Heart left ventricle (tissue), 16 donors: ENCODE data around the gene LHX5. TPM values are rescaled to one million over a fixed set of nuclear protein-coding genes. Genes with fewer than 3 reads are reported as not detected.
A peak's percentile ranks its signal among the peaks of the same experiment; 100 is the strongest.

Experiments used
- ATAC-seq, 4 donors: fragments of 200-7000 bp; cut with Tn5 transposase; one replicate each; pipeline ENCODE4 v1.9.1; 2020 to 2022; ENCODE audit warnings: moderate library complexity in 4 of 4, mild to moderate bottlenecking in 3 of 4, moderate number of reproducible peaks in 1 of 4
- DNase-seq, 5 donors: peaks; one replicate each; pipeline ENCODE4 v3.0.0-alpha.2; 2020
- H3K27ac ChIP-seq, 12 donors: fragments of 200-600 bp; sonication (generic) in 4 of 12; one replicate each; pipeline versions ENCODE4 v1.5.0 to v1.8.0; 2016 to 2022; ENCODE audit warnings: mild to moderate bottlenecking in 2 of 12
- H3K27me3 ChIP-seq, 9 donors: fragments of 200-600 bp; sonication (generic) in 2 of 9; one replicate each; pipeline versions ENCODE4 v1.5.1 to v1.8.0; 2016 to 2022; ENCODE audit warnings: mild to moderate bottlenecking in 3 of 9
- H3K36me3 ChIP-seq, 9 donors: fragments of 200-600 bp; sonication (generic) in 2 of 9; one replicate each; pipeline versions ENCODE4 v1.5.0 to v1.8.0; 2018 to 2022; ENCODE audit warnings: mild to moderate bottlenecking in 2 of 9
- H3K4me1 ChIP-seq, 12 donors: fragments of 200-600 bp; sonication (generic) in 4 of 12; one replicate each; pipeline versions ENCODE4 v1.5.0 to v1.8.0; 2016 to 2022; ENCODE audit warnings: mild to moderate bottlenecking in 3 of 12
- H3K4me3 ChIP-seq, 12 donors: fragments of 200-600 bp; sonication (generic) in 4 of 12; one replicate each; pipeline versions ENCODE4 v1.5.0 to v1.8.0; 2017 to 2022; ENCODE audit warnings: mild to moderate bottlenecking in 9 of 12, moderate library complexity in 4 of 12
- H3K9me3 ChIP-seq, 12 donors: fragments of 200-600 bp; sonication (generic) in 4 of 12; one replicate each; pipeline versions ENCODE4 v1.5.0 to v1.8.0; 2016 to 2022; ENCODE audit warnings: mild to moderate bottlenecking in 1 of 12
- POLR2A ChIP-seq, 2 donors: fragments of 450-650 bp; IDR thresholded peaks; one replicate each; pipeline ENCODE4 v1.6.1; 2017; ENCODE audit warnings: antibody characterized with exemption in 2 of 2, mild to moderate bottlenecking in 2 of 2, moderate library complexity in 2 of 2
- WGBS, 4 donors: extraction: QIAGEN DNeasy Blood & Tissue Kit in 2 of 4; methylation state at CpG; one replicate each; pipeline versions ENCODE4 v1.1.5 to v1.1.7; 2013 to 2018; 5-methylcytosine and 5-hydroxymethylcytosine counted together
- intact Hi-C, 10 donors: fragments of 100-400 bp; cut with DNase I; formaldehyde crosslinking; loops; one replicate each; pipeline versions ENCODE4 v1.11.1 to v1.14.2; 2022
- polyA plus RNA-seq, 2 donors: library from polyadenylated mRNA; stranded (reverse); fragments of 200-250 nt; gene quantifications; one replicate each; pipeline ENCODE4 v1.2.3, GENCODE V29; 2013
- total RNA-seq, 9 donors: library from RNA; depleted of rRNA in 2 of 9; stranded (reverse); fragments of >200 nt in 2 of 9; fragmentation: NEBNext Ultra II Directional in 3 of 9; extraction: Animal tissue kit (Norgen Biotek cat#: 25700) in 3 of 9; gene quantifications; one replicate each; pipeline versions ENCODE4 v1.1.0 to v1.2.4, GENCODE V29; 2016 to 2023
- TF ChIP-seq, protein P1 (sequence below), 12 donors: fragments of 200-600 bp; sonication (generic) in 4 of 12; IDR thresholded peaks; one replicate each; pipeline versions ENCODE4 v1.5.0 to v1.8.0; 2018 to 2022; ENCODE audit warnings: antibody characterized with exemption in 12 of 12, mild to moderate bottlenecking in 5 of 12
- donor health status: ischemic (EF 13 %, LVEDD 7.1; RV severe dilation, severe dysfunction).
- donor health status: healthy with polysubstance abuse.
- donor health status: DM: no; HTN: yes; CAD: no.
- donor health status: DM: no; HTN: no; CAD: no.
- donor health status: ischemic (EF 25% LVEDD 6.9; RV normal size, moderate dysfunction).
- donor health status: ischemic (EF 25% LVEDD 5.7; RV mildly dilated, moderate dysfunction).
- donor health status: healthy.
- donor health status: DM: yes; HTN: yes; CAD: no.
- donor health status: ischemic (EF 35%, LVEDD 5.7; RV mildly dilated, moderate dysfunction).
- donor health status: nonischemic (EF 11% LVEDD 7.7; RV severe dilation, severe dysfunction).
- donor health status: DM: yes; HTN: yes; CAD: no.
- donor health status: PGD.
- donor health status: ischemic (EF 29% LVEDD 5.4; RV normal size, mild dysfunction).
- donor health status: nonischemic (EF 23%, LVEDD 6.1; RV moderate dilation, normal function).

The LHX5 gene
- total and polyA plus RNA-seq, 11 donors = not detected

DNA sequence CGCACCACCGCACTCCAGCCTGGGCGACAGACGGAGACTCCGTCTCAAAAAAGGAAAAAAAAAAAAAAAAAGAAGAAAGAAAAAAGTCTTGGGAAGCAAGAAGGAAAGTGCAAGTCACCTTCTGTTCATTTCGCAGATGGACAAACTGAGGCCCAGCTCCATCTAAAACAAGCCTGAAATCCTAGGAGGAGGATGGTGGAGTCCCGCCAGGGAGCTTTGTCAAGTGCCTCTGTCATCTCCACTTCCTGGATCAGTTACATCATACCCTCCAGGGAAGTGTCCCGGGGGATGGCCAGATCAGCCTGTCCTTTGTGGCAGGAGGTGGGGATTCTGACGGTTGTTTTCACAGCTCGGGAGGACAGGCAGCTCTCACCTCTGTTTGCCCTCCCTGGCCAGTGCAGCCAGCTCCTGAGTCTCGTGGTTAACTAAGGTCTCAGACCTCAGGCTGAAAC lies 58.2 kb downstream of the LHX5 start:
- no peaks in the 10 kb centered on the region for H3K36me3 ChIP-seq
- no peak for TF ChIP-seq POLR2A (IDR thresholded peaks at IDR 0.05)
- TF ChIP-seq, protein P1, sequence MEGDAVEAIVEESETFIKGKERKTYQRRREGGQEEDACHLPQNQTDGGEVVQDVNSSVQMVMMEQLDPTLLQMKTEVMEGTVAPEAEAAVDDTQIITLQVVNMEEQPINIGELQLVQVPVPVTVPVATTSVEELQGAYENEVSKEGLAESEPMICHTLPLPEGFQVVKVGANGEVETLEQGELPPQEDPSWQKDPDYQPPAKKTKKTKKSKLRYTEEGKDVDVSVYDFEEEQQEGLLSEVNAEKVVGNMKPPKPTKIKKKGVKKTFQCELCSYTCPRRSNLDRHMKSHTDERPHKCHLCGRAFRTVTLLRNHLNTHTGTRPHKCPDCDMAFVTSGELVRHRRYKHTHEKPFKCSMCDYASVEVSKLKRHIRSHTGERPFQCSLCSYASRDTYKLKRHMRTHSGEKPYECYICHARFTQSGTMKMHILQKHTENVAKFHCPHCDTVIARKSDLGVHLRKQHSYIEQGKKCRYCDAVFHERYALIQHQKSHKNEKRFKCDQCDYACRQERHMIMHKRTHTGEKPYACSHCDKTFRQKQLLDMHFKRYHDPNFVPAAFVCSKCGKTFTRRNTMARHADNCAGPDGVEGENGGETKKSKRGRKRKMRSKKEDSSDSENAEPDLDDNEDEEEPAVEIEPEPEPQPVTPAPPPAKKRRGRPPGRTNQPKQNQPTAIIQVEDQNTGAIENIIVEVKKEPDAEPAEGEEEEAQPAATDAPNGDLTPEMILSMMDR (IDR thresholded peaks at IDR 0.05) = no peak
- H3K4me3 ChIP-seq = no peak overlapping the region
- intact Hi-C loops = no loop called here
- peaks cover 0 to 5% (median 0%) of the 10 kb centered on the region in 9 donors for H3K27me3 ChIP-seq
- WGBS, 4 donors = 53 to 56% (median 55%) methylated on average over 10 to 11 of the region's 11 CpGs
- peaks cover 0 to 25% (median 0%) of the 10 kb centered on the region in 12 donors for H3K4me1 ChIP-seq
- H3K27ac ChIP-seq = no peak overlapping the region
- DNase-seq (peak in 1 of 5 donors; percentile 51), ATAC-seq (peak; percentile 43 to 55 (median 50))
- H3K9me3 ChIP-seq = no peaks in the 10 kb centered on the region

Other genes with a start within 250 kb of the LHX5 start
- gene SLC8B1, start 136.8 kb downstream of the LHX5 start, total RNA-seq = 10 to 100 TPM in 8 of 9 donors, 1 to 10 TPM in 1; 9.7 to 33.2 (median 12.3) TPM
- 1 to 10 TPM; 8.8 to 8.9 TPM for gene SLC8B1, start 136.8 kb downstream of the LHX5 start, polyA plus RNA-seq
- 10 to 100 TPM; 28.8 to 66.6 (median 33.6) TPM for gene PLBD2, start 113.3 kb downstream of the LHX5 start, total RNA-seq
- gene PLBD2, start 113.3 kb downstream of the LHX5 start, polyA plus RNA-seq = 10 to 100 TPM; 15.6 to 17.5 TPM
- gene SDS, start 68.0 kb downstream of the LHX5 start, total RNA-seq = 10 to 100 TPM in 1 of 9 donors, 1 to 10 TPM in 1, under 1 TPM in 2, not detected in 5; 0.28 to 10.5 (median 0.99) TPM
- under 1 TPM in 1 of 2 donors, not detected in 1; 0.32 TPM for gene SDS, start 68.0 kb downstream of the LHX5 start, polyA plus RNA-seq
- gene SDSL, start 49.5 kb downstream of the LHX5 start, total RNA-seq = 10 to 100 TPM in 4 of 9 donors, 1 to 10 TPM in 5; 2.6 to 21.0 (median 7.9) TPM
- 1 to 10 TPM; 2.5 to 3.3 TPM for gene SDSL, start 49.5 kb downstream of the LHX5 start, polyA plus RNA-seq